ENCODE measurements around the gene ATG10. TPM values are rescaled to one million over a fixed set of nuclear protein-coding genes. Genes with fewer than 3 reads are reported as not detected.

The ATG10 gene
- total RNA-seq, 1 donor from 2014 or later = 4.2 TPM

GRCh38 chr5:81969226-81969625, 2.6 kb upstream of the ATG10 start:
- DNase-seq (ENCODE audit: extremely low spot score in 2 of 2) = no peak
- peaks cover 10% of the 10 kb centered on the region for H3K4me1 ChIP-seq
- no peak for TF ChIP-seq POLR2AphosphoS5 (IDR thresholded peaks at IDR 0.05; ENCODE audit: insufficient read depth in 1 of 2, low read depth in 1 of 2)
- TF ChIP-seq CTCF (IDR thresholded peaks at IDR 0.05) = no peak
- no peak for TF ChIP-seq POLR2A (IDR thresholded peaks at IDR 0.05)
- H3K36me3 ChIP-seq = no peaks in the 10 kb centered on the region
- intact Hi-C loops (cut with DNase I) = no loop called here
- no peaks in the 10 kb centered on the region for H3K9me3 ChIP-seq
- H3K27me3 ChIP-seq = no peaks in the 10 kb centered on the region
- H3K27ac ChIP-seq = no peak overlapping the region
- no peak overlapping the region for H3K4me3 ChIP-seq

DNA sequence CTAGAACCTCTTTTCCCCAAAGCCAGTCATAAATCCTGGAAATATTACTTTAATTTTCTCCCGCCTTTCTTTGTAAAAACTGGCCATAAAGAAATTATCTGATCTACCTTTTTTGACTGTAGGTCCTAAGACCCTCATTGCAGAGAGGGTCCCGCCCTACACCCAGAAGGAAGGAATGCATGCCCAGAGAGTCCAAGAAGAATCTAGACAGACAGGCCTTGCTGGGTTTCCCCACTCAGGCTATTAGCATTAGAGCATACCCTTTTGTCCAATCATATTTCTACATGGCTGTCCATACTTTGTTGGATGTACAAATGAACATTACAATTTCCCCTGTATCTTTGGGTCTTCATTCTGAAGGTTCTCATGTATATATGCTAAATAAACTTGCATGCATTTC, 1.9 kb upstream of the ATG10 start:
- no peaks in the 10 kb centered on the region for H3K36me3 ChIP-seq
- no peak for TF ChIP-seq POLR2AphosphoS5 (IDR thresholded peaks at IDR 0.05; ENCODE audit: insufficient read depth in 1 of 2, low read depth in 1 of 2)
- TF ChIP-seq POLR2A (IDR thresholded peaks at IDR 0.05) = no peak
- TF ChIP-seq CTCF (IDR thresholded peaks at IDR 0.05) = no peak
- H3K4me3 ChIP-seq = no peak overlapping the region
- no peak overlapping the region for H3K27ac ChIP-seq
- intact Hi-C loops (cut with DNase I) = loop anchor here (5.0 to 10.0 kb wide), 2 partner anchors 115 to 543 kb away; no protein-coding TSS in a partner anchor
- peaks cover 10% of the 10 kb centered on the region for H3K4me1 ChIP-seq
- DNase-seq (ENCODE audit: extremely low spot score in 2 of 2) = no peak
- H3K9me3 ChIP-seq = no peaks in the 10 kb centered on the region
- H3K27me3 ChIP-seq = no peaks in the 10 kb centered on the region

- TF ChIP-seq CTCF (IDR thresholded peaks at IDR 0.05) = no peak
- no peak for TF ChIP-seq POLR2A (IDR thresholded peaks at IDR 0.05)
- TF ChIP-seq POLR2AphosphoS5 (IDR thresholded peaks at IDR 0.05; ENCODE audit: insufficient read depth in 1 of 2, low read depth in 1 of 2) = no peak
- Histone ChIP-seq H3K4me1 (peaks cover 10% of the 10 kb centered on the region), H3K27me3 (no peaks in the 10 kb centered on the region), H3K4me3 (peak overlapping the region; percentile 61 to 72), H3K36me3 (no peaks in the 10 kb centered on the region), H3K9me3 (no peaks in the 10 kb centered on the region), H3K27ac (peak overlapping the region; percentile 97)
- no peak for DNase-seq (ENCODE audit: extremely low spot score in 2 of 2)
- intact Hi-C loops (cut with DNase I) = loop anchor here (5.0 to 10.0 kb wide), 2 partner anchors 116 to 544 kb away; no protein-coding TSS in a partner anchor
Measured at GRCh38 chr5:81971111-81971711, 612 bp upstream of the ATG10 start.

- no peak for TF ChIP-seq POLR2A (IDR thresholded peaks at IDR 0.05)
- TF ChIP-seq POLR2AphosphoS5 (IDR thresholded peaks at IDR 0.05; ENCODE audit: insufficient read depth in 1 of 2, low read depth in 1 of 2) = peak in 1 of 2 donors; percentile 27
- Histone ChIP-seq H3K27ac (peak overlapping the region; percentile 97), H3K9me3 (no peaks in the 10 kb centered on the region), H3K27me3 (no peaks in the 10 kb centered on the region), H3K36me3 (peaks cover 0 to 7% of the 10 kb centered on the region in 2 donors), H3K4me3 (peak overlapping the region; percentile 61 to 72), H3K4me1 (peaks cover 10% of the 10 kb centered on the region)
- no peak for DNase-seq (ENCODE audit: extremely low spot score in 2 of 2)
- intact Hi-C loops (cut with DNase I) = loop anchor here (2.0 to 10.0 kb wide), 3 partner anchors 118 to 545 kb away; partner anchors contain the start of gene SSBP2
Measured at GRCh38 chr5:81972492-81972783, 615 bp downstream of the ATG10 start.

DNA sequence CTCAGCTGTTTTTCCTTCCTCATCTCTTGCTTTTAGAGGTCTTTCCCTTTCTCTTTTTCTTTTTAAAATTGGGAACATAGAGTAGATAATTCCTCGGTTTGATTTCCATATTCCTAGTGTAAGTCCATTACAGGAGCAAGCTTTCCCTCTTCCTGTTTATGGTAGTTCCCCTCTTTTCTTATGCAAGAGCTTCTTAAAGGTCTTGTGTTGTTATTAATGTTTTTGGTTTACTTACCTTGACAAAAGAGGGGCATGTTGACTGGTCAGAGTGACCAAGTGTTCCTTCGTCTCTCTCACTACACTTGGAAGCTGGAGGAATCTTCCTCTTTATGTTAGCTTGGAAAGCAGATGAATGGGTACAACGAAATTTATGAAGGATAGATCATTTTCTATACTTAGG, 8.3 kb downstream of the ATG10 start:
- intact Hi-C loops (cut with DNase I) = no loop called here
- no peak for DNase-seq (ENCODE audit: extremely low spot score in 2 of 2)
- Histone ChIP-seq H3K4me3 (no peak overlapping the region), H3K36me3 (peaks cover 0 to 7% of the 10 kb centered on the region in 2 donors), H3K9me3 (no peaks in the 10 kb centered on the region), H3K4me1 (no peaks in the 10 kb centered on the region), H3K27me3 (no peaks in the 10 kb centered on the region), H3K27ac (no peak overlapping the region)
- TF ChIP-seq CTCF (IDR thresholded peaks at IDR 0.05) (no peak), POLR2A (IDR thresholded peaks at IDR 0.05) (no peak)
